WTC11 (cell line): ENCODE results near the gene FEV. TPM values are rescaled to one million over a fixed set of nuclear protein-coding genes. Genes with fewer than 3 reads are reported as not detected.

Experiments
- ATAC-seq: fragments of 200-7000 bp; cut with Tn5 transposase; 2 replicates; pipeline ENCODE4 v1.10.0; 2021; ENCODE audit warnings: mild to moderate bottlenecking, moderate library complexity
- CTCF ChIA-PET: fragments of 300-600 bp; sonication (Branson Sonifier 250); formaldehyde crosslinking; loops from one replicate; lab custom pipeline; 2021; ENCODE audit warnings: antibody characterized with exemption; lab: Charles Lee
- POLR2A ChIA-PET: fragments of 350-600 bp; sonication (Branson Sonifier 250); formaldehyde crosslinking; loops from one replicate; lab custom pipeline; 2021; ENCODE audit warnings: antibody characterized with exemption; lab: Charles Lee
- DNase-seq: peaks from one replicate; pipeline ENCODE4 v3.0.0; 2021; ENCODE audit warnings: low spot score
- H3K27ac Mint-ChIP-seq: 2 replicates; pipeline ENCODE4 v1.8.0; 2021; ENCODE audit warnings: mixed read lengths
- H3K27me3 Mint-ChIP-seq: 2 replicates; pipeline ENCODE4 v1.8.0; 2021; ENCODE audit warnings: low read depth, mild to moderate bottlenecking, moderate library complexity, mixed read lengths
- H3K36me3 Mint-ChIP-seq: 2 replicates; pipeline ENCODE4 v1.8.0; 2021; ENCODE audit warnings: mixed read lengths
- H3K4me1 Mint-ChIP-seq: 2 replicates; pipeline ENCODE4 v1.8.0; 2022; ENCODE audit warnings: mixed read lengths
- H3K4me3 Mint-ChIP-seq: 2 replicates; pipeline ENCODE4 v1.8.0; 2021; ENCODE audit warnings: mild to moderate bottlenecking, moderate library complexity, mixed read lengths
- H3K9me3 Mint-ChIP-seq: 2 replicates; pipeline ENCODE4 v1.8.0; 2021; ENCODE audit warnings: mixed read lengths
- CREB1 ChIP-seq: sonication (generic); formaldehyde crosslinking; IDR thresholded peaks from 2 replicates; pipeline ENCODE4 v1.8.0; 2023; ENCODE audit warnings: mild to moderate bottlenecking, missing genetic modification reagents
- FOXK1 ChIP-seq: sonication (generic); formaldehyde crosslinking; IDR thresholded peaks from 2 replicates; pipeline ENCODE4 v1.8.0; 2022; ENCODE audit warnings: mild to moderate bottlenecking, moderate library complexity, missing genetic modification reagents
- FOXP1 ChIP-seq: sonication (generic); formaldehyde crosslinking; IDR thresholded peaks from 2 replicates; pipeline ENCODE4 v1.8.0; 2022; ENCODE audit warnings: missing genetic modification reagents, mild to moderate bottlenecking, moderate library complexity, borderline replicate concordance
- GABPB1 ChIP-seq: sonication (generic); formaldehyde crosslinking; IDR thresholded peaks from 2 replicates; pipeline ENCODE4 v1.8.1; 2023; ENCODE audit warnings: mild to moderate bottlenecking, missing genetic modification reagents
- KAT7 ChIP-seq: sonication (generic); formaldehyde crosslinking; IDR thresholded peaks from 2 replicates; pipeline ENCODE4 v1.8.1; 2023; ENCODE audit warnings: missing genetic modification reagents, mild to moderate bottlenecking, borderline replicate concordance
- NFATC4 ChIP-seq: fragments of 250-450 bp; sonication (Bioruptor Pico); IDR thresholded peaks from 2 replicates; pipeline ENCODE4 v1.9.0; 2021; ENCODE audit warnings: mild to moderate bottlenecking
- NR1H2 ChIP-seq: sonication (generic); formaldehyde crosslinking; IDR thresholded peaks from 2 replicates; pipeline ENCODE4 v1.9.0; 2021; ENCODE audit warnings: mild to moderate bottlenecking, moderate library complexity, missing genetic modification reagents
- RELA ChIP-seq: sonication (generic); formaldehyde crosslinking; IDR thresholded peaks from 2 replicates; pipeline ENCODE4 v1.8.1; 2022; ENCODE audit warnings: missing genetic modification reagents, mild to moderate bottlenecking, borderline replicate concordance
- SOX15 ChIP-seq: fragments of 250-450 bp; sonication (Bioruptor Pico); IDR thresholded peaks from 2 replicates; pipeline ENCODE4 v1.9.0; 2021; ENCODE audit warnings: mild to moderate bottlenecking
- TP53 ChIP-seq: sonication (generic); formaldehyde crosslinking; IDR thresholded peaks from 2 replicates; pipeline ENCODE4 v1.8.1; 2023; ENCODE audit warnings: mild to moderate bottlenecking, missing genetic modification reagents
- ZNF121 ChIP-seq: sonication (generic); formaldehyde crosslinking; IDR thresholded peaks from 2 replicates; pipeline ENCODE4 v1.8.0; 2023; ENCODE audit warnings: missing genetic modification reagents
- ZNF138 ChIP-seq: sonication (generic); formaldehyde crosslinking; conservative IDR thresholded peaks from 2 replicates; pipeline ENCODE4 v1.8.1; 2022; ENCODE audit warnings: mild to moderate bottlenecking, moderate library complexity, missing genetic modification reagents
- ZNF219 ChIP-seq: sonication (generic); formaldehyde crosslinking; IDR thresholded peaks from 2 replicates; pipeline ENCODE4 v1.8.0; 2023; ENCODE audit warnings: missing genetic modification reagents, mild to moderate bottlenecking, borderline replicate concordance
- ZNF416 ChIP-seq: fragments of 250-450 bp; sonication (Bioruptor Pico); IDR thresholded peaks from 2 replicates; pipeline ENCODE4 v1.9.0; 2021; ENCODE audit warnings: mild to moderate bottlenecking, inconsistent platforms
- ZNF671 ChIP-seq: fragments of 250-450 bp; sonication (Bioruptor Pico); IDR thresholded peaks from 2 replicates; pipeline ENCODE4 v1.8.0; 2021; ENCODE audit warnings: mild to moderate bottlenecking
- total RNA-seq: library from RNA; stranded (reverse); gene quantifications from 3 replicates; pipeline ENCODE4 v1.2.3, GENCODE V29; 2021
- TF ChIP-seq, protein P1 (sequence below): sonication (generic); formaldehyde crosslinking; IDR thresholded peaks from 2 replicates; pipeline ENCODE4 v1.8.0; 2022; ENCODE audit warnings: missing genetic modification reagents
- TF ChIP-seq, protein P2 (sequence below): sonication (generic); formaldehyde crosslinking; IDR thresholded peaks from 2 replicates; pipeline ENCODE4 v1.8.0; 2022; ENCODE audit warnings: mild to moderate bottlenecking, missing genetic modification reagents
- TF ChIP-seq, protein P3 (sequence below): fragments of 250-450 bp; sonication (Bioruptor Pico); IDR thresholded peaks from 2 replicates; pipeline ENCODE4 v1.9.0; 2021; ENCODE audit warnings: mild to moderate bottlenecking

Gene FEV
- total RNA-seq, 1 experiment from 2014 or later, result not detected

DNA sequence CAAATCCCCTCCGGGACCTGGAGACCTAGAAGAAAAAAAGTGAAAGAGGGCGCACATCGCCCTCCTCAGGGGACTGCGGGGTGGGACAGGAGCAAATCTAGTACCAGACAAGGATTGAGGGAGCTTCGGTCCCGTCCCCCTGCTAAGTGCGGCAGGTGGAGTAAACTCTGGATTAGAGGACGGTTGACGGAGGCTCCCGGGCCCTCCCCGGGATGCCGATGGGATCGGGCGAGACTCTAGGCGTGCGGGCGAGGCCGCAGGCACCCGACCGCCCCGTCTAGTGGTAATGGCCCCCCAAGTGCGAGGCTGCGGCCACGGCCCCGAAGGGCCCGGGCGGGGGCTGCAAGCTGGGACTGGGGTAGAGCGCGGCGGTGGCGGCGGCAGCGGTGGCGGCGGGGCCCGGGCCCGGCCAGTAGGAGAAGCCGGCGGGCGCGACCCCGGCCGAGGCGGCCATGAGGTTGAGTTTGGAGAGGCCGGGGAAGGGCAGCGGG lies 3.5 kb downstream of the FEV start (continued):
- TF ChIP-seq, protein P1, sequence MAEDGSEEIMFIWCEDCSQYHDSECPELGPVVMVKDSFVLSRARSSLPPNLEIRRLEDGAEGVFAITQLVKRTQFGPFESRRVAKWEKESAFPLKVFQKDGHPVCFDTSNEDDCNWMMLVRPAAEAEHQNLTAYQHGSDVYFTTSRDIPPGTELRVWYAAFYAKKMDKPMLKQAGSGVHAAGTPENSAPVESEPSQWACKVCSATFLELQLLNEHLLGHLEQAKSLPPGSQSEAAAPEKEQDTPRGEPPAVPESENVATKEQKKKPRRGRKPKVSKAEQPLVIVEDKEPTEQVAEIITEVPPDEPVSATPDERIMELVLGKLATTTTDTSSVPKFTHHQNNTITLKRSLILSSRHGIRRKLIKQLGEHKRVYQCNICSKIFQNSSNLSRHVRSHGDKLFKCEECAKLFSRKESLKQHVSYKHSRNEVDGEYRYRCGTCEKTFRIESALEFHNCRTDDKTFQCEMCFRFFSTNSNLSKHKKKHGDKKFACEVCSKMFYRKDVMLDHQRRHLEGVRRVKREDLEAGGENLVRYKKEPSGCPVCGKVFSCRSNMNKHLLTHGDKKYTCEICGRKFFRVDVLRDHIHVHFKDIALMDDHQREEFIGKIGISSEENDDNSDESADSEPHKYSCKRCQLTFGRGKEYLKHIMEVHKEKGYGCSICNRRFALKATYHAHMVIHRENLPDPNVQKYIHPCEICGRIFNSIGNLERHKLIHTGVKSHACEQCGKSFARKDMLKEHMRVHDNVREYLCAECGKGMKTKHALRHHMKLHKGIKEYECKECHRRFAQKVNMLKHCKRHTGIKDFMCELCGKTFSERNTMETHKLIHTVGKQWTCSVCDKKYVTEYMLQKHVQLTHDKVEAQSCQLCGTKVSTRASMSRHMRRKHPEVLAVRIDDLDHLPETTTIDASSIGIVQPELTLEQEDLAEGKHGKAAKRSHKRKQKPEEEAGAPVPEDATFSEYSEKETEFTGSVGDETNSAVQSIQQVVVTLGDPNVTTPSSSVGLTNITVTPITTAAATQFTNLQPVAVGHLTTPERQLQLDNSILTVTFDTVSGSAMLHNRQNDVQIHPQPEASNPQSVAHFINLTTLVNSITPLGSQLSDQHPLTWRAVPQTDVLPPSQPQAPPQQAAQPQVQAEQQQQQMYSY, result no peak
- TF ChIP-seq ZNF219 (CRISPR knock-in tag) (no peak), GABPB1 (CRISPR knock-in tag) (no peak)
- TF ChIP-seq, protein P2, sequence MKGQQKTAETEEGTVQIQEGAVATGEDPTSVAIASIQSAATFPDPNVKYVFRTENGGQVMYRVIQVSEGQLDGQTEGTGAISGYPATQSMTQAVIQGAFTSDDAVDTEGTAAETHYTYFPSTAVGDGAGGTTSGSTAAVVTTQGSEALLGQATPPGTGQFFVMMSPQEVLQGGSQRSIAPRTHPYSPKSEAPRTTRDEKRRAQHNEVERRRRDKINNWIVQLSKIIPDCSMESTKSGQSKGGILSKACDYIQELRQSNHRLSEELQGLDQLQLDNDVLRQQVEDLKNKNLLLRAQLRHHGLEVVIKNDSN (CRISPR knock-in tag), result no peak

DNA sequence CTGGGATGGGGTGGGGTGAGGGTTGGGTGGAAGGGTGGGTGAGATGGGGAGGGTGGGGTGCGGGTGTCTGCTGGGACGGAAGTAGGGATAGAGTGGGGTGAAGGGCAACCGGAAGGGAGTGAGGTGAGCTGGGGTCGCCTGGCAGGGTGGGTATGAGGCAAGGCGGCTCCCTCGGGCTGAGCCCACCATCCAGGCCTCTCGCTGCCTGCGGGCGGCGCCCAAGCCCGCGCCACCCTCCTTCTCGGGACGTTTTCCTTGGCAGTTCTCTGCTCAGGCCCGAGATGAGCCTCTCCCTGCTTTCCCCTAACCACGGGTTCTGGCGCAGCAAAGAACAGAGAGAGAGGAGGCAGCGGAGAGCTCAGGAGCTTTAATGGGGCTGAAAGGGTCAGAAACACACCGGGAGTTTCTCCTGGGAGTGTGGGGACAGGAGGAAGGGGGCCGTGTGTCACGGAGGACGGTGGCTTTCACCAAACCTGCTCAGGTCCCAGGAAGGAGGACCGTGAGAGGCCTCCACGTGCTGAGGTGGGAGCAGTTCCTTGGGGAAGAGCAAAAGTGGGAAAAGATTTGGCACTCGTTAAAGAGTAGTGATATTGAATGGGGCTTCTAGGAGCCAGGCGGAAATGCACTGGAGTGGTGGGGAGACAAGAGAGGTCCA lies 4.1 kb downstream of the FEV start:
- no peak overlapping the region for H3K27ac Mint-ChIP-seq
- DNase-seq (no peak), ATAC-seq (no peak)
- TF ChIP-seq FOXK1 (CRISPR knock-in tag) (no peak), RELA (no peak), TP53 (CRISPR knock-in tag) (no peak), FOXP1 (no peak), SOX15 (CRISPR knock-in tag) (no peak), NFATC4 (CRISPR knock-in tag) (no peak), ZNF121 (no peak), ZNF416 (CRISPR knock-in tag) (no peak), NR1H2 (CRISPR knock-in tag) (no peak), ZNF138 (CRISPR knock-in tag) (no peak), KAT7 (no peak), CREB1 (CRISPR knock-in tag) (no peak), ZNF671 (no peak)
- TF ChIP-seq, protein P3, sequence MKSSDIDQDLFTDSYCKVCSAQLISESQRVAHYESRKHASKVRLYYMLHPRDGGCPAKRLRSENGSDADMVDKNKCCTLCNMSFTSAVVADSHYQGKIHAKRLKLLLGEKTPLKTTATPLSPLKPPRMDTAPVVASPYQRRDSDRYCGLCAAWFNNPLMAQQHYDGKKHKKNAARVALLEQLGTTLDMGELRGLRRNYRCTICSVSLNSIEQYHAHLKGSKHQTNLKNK, result no peak
- TF ChIP-seq, protein P1, result no peak
- peak overlapping the region; percentile 63 for H3K4me3 Mint-ChIP-seq
- ChIA-PET CTCF (interaction anchor here (0.6 to 5.7 kb wide), 77 partner anchors 8 to 553 kb away, joined by 3 to 158 read pairs (median 5); partner anchors contain the start of genes BCS1L, CDK5R2, CRYBA2 and CYP27A1), POLR2A (no interaction called here)
- peaks cover 26% of the 10 kb centered on the region for H3K4me1 Mint-ChIP-seq
- H3K27me3 Mint-ChIP-seq, result peaks cover 98% of the 10 kb centered on the region
- H3K9me3 Mint-ChIP-seq, result no peaks in the 10 kb centered on the region
- H3K36me3 Mint-ChIP-seq, result no peaks in the 10 kb centered on the region
